HG02759 (cell line): ENCODE results near the gene TCERG1L.

ENCODE experiments used
- ATAC-seq: cut with Tn5 transposase; IDR thresholded peaks from one replicate; pipeline ENCODE4 v1.9.1; 2021; ENCODE audit warnings: mild to moderate bottlenecking, moderate library complexity; ENCODE audit not compliant: unreplicated experiment

TCERG1L gene

GRCh38 chr10:131271966-131272365 lies 39.6 kb downstream of the TCERG1L start:
- no peak for ATAC-seq

GRCh38 chr10:131271195-131271880 lies 40.2 kb downstream of the TCERG1L start:
- ATAC-seq: no peak

GRCh38 chr10:131270461-131271190 lies 40.9 kb downstream of the TCERG1L start:
- ATAC-seq: no peak

- ATAC-seq: no peak
Measured at GRCh38 chr10:131269776-131270460, 41.6 kb downstream of the TCERG1L start.

GRCh38 chr10:131267814-131268095 lies 43.8 kb downstream of the TCERG1L start:
- no peak for ATAC-seq

GRCh38 chr10:131266936-131267813 lies 44.3 kb downstream of the TCERG1L start:
- no peak for ATAC-seq

- ATAC-seq: no peak
Measured at GRCh38 chr10:131264110-131264788, 47.3 kb downstream of the TCERG1L start.

GRCh38 chr10:131261890-131262475 lies 49.5 kb downstream of the TCERG1L start:
- no peak for ATAC-seq

- ATAC-seq: no peak
Measured at GRCh38 chr10:131260452-131261211, 50.9 kb downstream of the TCERG1L start.

- no peak for ATAC-seq
Measured at GRCh38 chr10:131260031-131260430, 51.5 kb downstream of the TCERG1L start.

- ATAC-seq: no peak
Measured at GRCh38 chr10:131259535-131259934, 52.0 kb downstream of the TCERG1L start.

- ATAC-seq: no peak
Measured at GRCh38 chr10:131258256-131258655, 53.3 kb downstream of the TCERG1L start.

- ATAC-seq: no peak
Measured at GRCh38 chr10:131257027-131257426, 54.5 kb downstream of the TCERG1L start.

- ATAC-seq: no peak
Measured at GRCh38 chr10:131254859-131255252, 56.7 kb downstream of the TCERG1L start.

GRCh38 chr10:131253931-131254858 lies 57.3 kb downstream of the TCERG1L start:
- ATAC-seq: no peak

GRCh38 chr10:131252567-131253276 lies 58.8 kb downstream of the TCERG1L start:
- no peak for ATAC-seq

- ATAC-seq: no peak
Measured at GRCh38 chr10:131251146-131251541, 60.4 kb downstream of the TCERG1L start.
